HL-60 (cell line): ENCODE data around the gene ATG4A.

ENCODE experiments used
- CTCF ChIP-seq: IDR thresholded peaks from one replicate; pipeline ENCODE4 v1.5.1; 2011; ENCODE audit warnings: low read length, control low read depth, inconsistent platforms; ENCODE audit not compliant: insufficient read depth
- REST ChIP-seq: IDR thresholded peaks from 2 replicates; pipeline ENCODE4 v1.6.1; 2012; ENCODE audit warnings: low read depth; ENCODE audit not compliant: insufficient replicate concordance

GRCh38 chrX:108091264-108091877 is at the start of gene ATG4A, which contains the start of gene PSMD10:
- no peak for TF ChIP-seq CTCF
- no peak for TF ChIP-seq REST
